C4-2B (cell line): ENCODE measurements around the gene KCNQ5.

Source experiments
- ZFX ChIP-seq: fragments of 450-650 bp; IDR thresholded peaks from 2 replicates; pipeline ENCODE4 v1.6.1; 2017
- TF ChIP-seq, protein P1 (sequence below): fragments of 450-650 bp; conservative IDR thresholded peaks from 2 replicates; pipeline ENCODE4 v1.5.1; 2017; ENCODE audit warnings: mild to moderate bottlenecking

GRCh38 chr6:72783666-72784065 is 161.8 kb downstream of the KCNQ5 start:
- TF ChIP-seq, protein P1, sequence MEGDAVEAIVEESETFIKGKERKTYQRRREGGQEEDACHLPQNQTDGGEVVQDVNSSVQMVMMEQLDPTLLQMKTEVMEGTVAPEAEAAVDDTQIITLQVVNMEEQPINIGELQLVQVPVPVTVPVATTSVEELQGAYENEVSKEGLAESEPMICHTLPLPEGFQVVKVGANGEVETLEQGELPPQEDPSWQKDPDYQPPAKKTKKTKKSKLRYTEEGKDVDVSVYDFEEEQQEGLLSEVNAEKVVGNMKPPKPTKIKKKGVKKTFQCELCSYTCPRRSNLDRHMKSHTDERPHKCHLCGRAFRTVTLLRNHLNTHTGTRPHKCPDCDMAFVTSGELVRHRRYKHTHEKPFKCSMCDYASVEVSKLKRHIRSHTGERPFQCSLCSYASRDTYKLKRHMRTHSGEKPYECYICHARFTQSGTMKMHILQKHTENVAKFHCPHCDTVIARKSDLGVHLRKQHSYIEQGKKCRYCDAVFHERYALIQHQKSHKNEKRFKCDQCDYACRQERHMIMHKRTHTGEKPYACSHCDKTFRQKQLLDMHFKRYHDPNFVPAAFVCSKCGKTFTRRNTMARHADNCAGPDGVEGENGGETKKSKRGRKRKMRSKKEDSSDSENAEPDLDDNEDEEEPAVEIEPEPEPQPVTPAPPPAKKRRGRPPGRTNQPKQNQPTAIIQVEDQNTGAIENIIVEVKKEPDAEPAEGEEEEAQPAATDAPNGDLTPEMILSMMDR: no peak
- no peak for TF ChIP-seq ZFX
